SK-N-MC (cell line): ENCODE measurements around the gene IL6ST.
"Not testable (repeated sequence)": the region's sequence is repeated elsewhere in the genome, so short reads cannot be mapped to it uniquely, and the experiment has no call there.

ENCODE experiments used
- EZH2 ChIP-seq: fragments of 200-600 bp; sonication (generic); IDR thresholded peaks from one replicate; pipeline ENCODE4 v1.6.1; 2017; ENCODE audit warnings: antibody characterized with exemption
- FOXP2 ChIP-seq: optimal IDR thresholded peaks from 2 replicates; pipeline ENCODE3; 2011; ENCODE audit warnings: mild to moderate bottlenecking, moderate library complexity; ENCODE audit not compliant: insufficient read depth; ENCODE audit errors: extremely low read length, control extremely low read depth
- POLR2AphosphoS5 ChIP-seq: IDR thresholded peaks from 2 replicates; pipeline ENCODE4 v1.6.1; 2012; ENCODE audit warnings: mild to moderate bottlenecking, low read depth, low read length, borderline replicate concordance

DNA sequence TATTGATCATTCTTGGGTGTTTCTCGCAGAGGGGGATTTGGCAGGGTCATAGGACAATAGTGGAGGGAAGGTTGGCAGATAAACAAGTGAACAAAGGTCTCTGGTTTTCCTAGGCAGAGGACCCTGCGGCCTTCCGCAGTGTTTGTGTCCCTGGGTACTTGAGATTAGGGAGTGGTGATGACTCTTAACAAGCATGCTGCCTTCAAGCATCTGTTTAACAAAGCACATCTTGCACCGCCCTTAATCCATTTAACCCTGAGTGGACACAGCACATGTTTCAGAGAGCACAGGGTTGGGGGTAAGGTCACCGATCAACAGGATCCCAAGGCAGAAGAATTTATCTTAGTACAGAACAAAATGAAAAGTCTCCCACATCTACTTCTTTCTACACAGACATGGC, 19.2 kb upstream of the IL6ST start:
- not testable (repeated sequence) for TF ChIP-seq EZH2, POLR2AphosphoS5, FOXP2
